Astrocyte (in vitro differentiated cells and primary cell): ENCODE measurements around the gene XYLT1. TPM values are rescaled to one million over a fixed set of nuclear protein-coding genes. Genes with fewer than 3 reads are reported as not detected.

Experiments used
- DNase-seq: peaks from one replicate; pipeline ENCODE4 v3.0.0-alpha.2; 2010; ENCODE audit warnings: low read depth
- FAIRE-seq: peaks from 2 replicates; lab custom pipeline; 2011; peaks lifted over from hg19 to GRCh38; lab: Jason Lieb, UNC
- H2AFZ ChIP-seq: 2 replicates; pipeline ENCODE4 v1.6.0; 2012; ENCODE audit warnings: low read depth, low read length, inconsistent platforms
- H3K27ac ChIP-seq: 2 replicates; pipeline ENCODE4 v1.5.1; 2011; ENCODE audit warnings: low read depth, low read length, inconsistent platforms
- H3K27me3 ChIP-seq: 2 replicates; pipeline ENCODE4 v1.6.0; 2011; ENCODE audit warnings: low read length, inconsistent platforms; ENCODE audit not compliant: insufficient read depth
- H3K36me3 ChIP-seq: 2 replicates; pipeline ENCODE4 v1.5.1; 2011; ENCODE audit warnings: low read length, inconsistent platforms; ENCODE audit not compliant: insufficient read depth
- H3K4me1 ChIP-seq: 2 replicates; pipeline ENCODE4 v1.5.1; 2011; ENCODE audit warnings: low read length, inconsistent platforms; ENCODE audit not compliant: insufficient read depth
- H3K4me2 ChIP-seq: 2 replicates; pipeline ENCODE4 v1.6.0; 2012; ENCODE audit warnings: low read length, inconsistent platforms
- H3K4me3 ChIP-seq: 2 replicates; pipeline ENCODE4 v1.5.1; 2011; ENCODE audit warnings: low read depth, mild to moderate bottlenecking, low read length, inconsistent platforms; ENCODE audit not compliant: insufficient read depth
- H3K79me2 ChIP-seq: 2 replicates; pipeline ENCODE4 v1.6.0; 2012; ENCODE audit warnings: mild to moderate bottlenecking, low read length, inconsistent platforms; ENCODE audit not compliant: insufficient read depth
- H3K9ac ChIP-seq: 2 replicates; pipeline ENCODE4 v1.6.0; 2012; ENCODE audit warnings: mild to moderate bottlenecking, low read length, inconsistent platforms
- H3K9me3 ChIP-seq: 2 replicates; pipeline ENCODE4 v1.5.1; 2012; ENCODE audit warnings: low read depth, mild to moderate bottlenecking, low read length, inconsistent platforms; ENCODE audit not compliant: insufficient read depth
- H4K20me1 ChIP-seq: 2 replicates; pipeline ENCODE4 v1.6.0; 2012; ENCODE audit warnings: low read length, inconsistent platforms; ENCODE audit not compliant: insufficient read depth
- H3K27ac Mint-ChIP-seq: one replicate; pipeline ENCODE4 v1.8.0; 2021; ENCODE audit warnings: mild to moderate bottlenecking, mixed read lengths; ENCODE audit not compliant: unreplicated experiment
- H3K27me3 Mint-ChIP-seq: one replicate; pipeline ENCODE4 v1.8.0; 2021; ENCODE audit warnings: low read depth, mixed read lengths; ENCODE audit not compliant: unreplicated experiment
- H3K36me3 Mint-ChIP-seq: one replicate; pipeline ENCODE4 v1.8.0; 2021; ENCODE audit warnings: low read depth, mixed read lengths; ENCODE audit not compliant: unreplicated experiment
- H3K4me1 Mint-ChIP-seq: one replicate; pipeline ENCODE4 v1.8.0; 2021; ENCODE audit warnings: low read depth, mixed read lengths; ENCODE audit not compliant: unreplicated experiment
- H3K4me3 Mint-ChIP-seq: one replicate; pipeline ENCODE4 v1.8.0; 2021; ENCODE audit warnings: mild to moderate bottlenecking, moderate library complexity, mixed read lengths; ENCODE audit not compliant: unreplicated experiment
- H3K9me3 Mint-ChIP-seq: one replicate; pipeline ENCODE4 v1.8.0; 2021; ENCODE audit warnings: mild to moderate bottlenecking, mixed read lengths; ENCODE audit not compliant: unreplicated experiment
- CTCF ChIP-seq: IDR thresholded peaks from 2 replicates; pipeline ENCODE4 v1.5.1; 2011; ENCODE audit warnings: low read depth, mild to moderate bottlenecking, inconsistent platforms, low read length, moderate library complexity; ENCODE audit not compliant: insufficient read depth
- EZH2 ChIP-seq: IDR thresholded peaks from 2 replicates; pipeline ENCODE4 v1.6.1; 2012; ENCODE audit warnings: mild to moderate bottlenecking, low read length, inconsistent platforms; ENCODE audit not compliant: insufficient read depth
- total RNA-seq: library from RNA; stranded (reverse); gene quantifications from 2 replicates; pipeline ENCODE4 v1.2.1, GENCODE V29; 2021

XYLT1 gene
- total RNA-seq, 1 donor from 2014 or later: 22.9 TPM

DNA sequence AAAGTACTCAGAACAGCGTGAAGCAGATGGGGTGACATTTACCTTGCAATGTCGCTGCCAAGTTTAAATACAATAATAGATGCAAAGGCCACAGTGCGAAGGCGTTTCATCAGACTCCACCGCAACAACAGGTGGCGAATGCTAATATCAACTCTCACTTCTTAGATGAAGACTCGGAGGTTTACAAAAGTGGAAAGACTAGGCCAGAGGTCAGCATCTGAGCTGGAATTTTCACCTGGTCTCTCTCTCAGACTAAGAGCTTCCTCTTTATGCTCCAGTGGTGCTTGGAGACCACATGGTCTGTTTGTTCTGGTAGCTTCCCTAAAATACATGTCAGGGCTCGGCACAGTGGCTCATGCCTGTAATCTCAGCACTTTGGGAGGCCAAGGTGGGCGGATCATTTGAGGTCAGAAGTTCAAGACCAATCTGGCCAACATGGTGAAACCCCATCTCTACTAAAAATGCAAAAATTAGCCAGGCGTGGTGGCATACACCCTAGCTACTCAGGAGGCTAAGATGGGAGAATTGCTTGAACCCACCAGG lies 169.1 kb downstream of the XYLT1 start:
- H3K4me1 ChIP-seq: peaks cover 8% of the 10 kb centered on the region
- FAIRE-seq (no peak), DNase-seq (no peak)
- peaks cover 30% of the 10 kb centered on the region for H3K79me2 ChIP-seq
- H3K9me3 ChIP-seq: no peaks in the 10 kb centered on the region
- no peak overlapping the region for H3K9ac ChIP-seq
- H4K20me1 ChIP-seq: peaks cover 89% of the 10 kb centered on the region
- Mint-ChIP-seq H3K27me3 (no peaks in the 10 kb centered on the region), H3K36me3 (no peaks in the 10 kb centered on the region), H3K4me1 (peaks cover 28% of the 10 kb centered on the region), H3K9me3 (no peaks in the 10 kb centered on the region), H3K4me3 (no peak overlapping the region), H3K27ac (no peak overlapping the region)
- H3K27me3 ChIP-seq: no peaks in the 10 kb centered on the region
- H3K36me3 ChIP-seq: no peaks in the 10 kb centered on the region
- no peak for TF ChIP-seq CTCF
- no peak for TF ChIP-seq EZH2
- no peak overlapping the region for H3K27ac ChIP-seq
- H3K4me3 ChIP-seq: no peak overlapping the region
- no peak overlapping the region for H3K4me2 ChIP-seq
- no peak overlapping the region for H2AFZ ChIP-seq

DNA sequence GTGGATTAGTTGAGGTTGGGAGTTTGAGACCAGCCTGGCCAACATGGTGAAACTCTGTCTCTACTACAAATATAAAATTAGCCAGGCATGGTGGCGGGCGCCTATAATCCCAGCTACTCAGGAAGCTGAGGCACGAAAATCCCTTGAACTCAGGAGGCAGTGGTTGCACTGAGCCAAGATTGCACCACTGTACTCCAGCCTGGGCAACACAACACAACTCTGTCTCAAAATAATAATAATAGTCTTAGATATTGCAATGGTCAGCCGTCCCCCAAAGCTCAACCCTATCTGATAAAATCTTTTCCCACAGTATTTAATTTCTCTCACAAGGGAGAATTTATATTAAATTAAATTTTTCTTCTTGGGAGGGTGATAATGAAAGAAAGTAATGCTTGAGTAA lies 169.6 kb downstream of the XYLT1 start:
- H3K36me3 Mint-ChIP-seq: no peaks in the 10 kb centered on the region
- no peak overlapping the region for H3K4me3 ChIP-seq
- H4K20me1 ChIP-seq: peaks cover 91% of the 10 kb centered on the region
- no peak overlapping the region for H3K4me2 ChIP-seq
- no peaks in the 10 kb centered on the region for H3K27me3 Mint-ChIP-seq
- no peak overlapping the region for H3K27ac ChIP-seq
- peaks cover 28% of the 10 kb centered on the region for H3K4me1 Mint-ChIP-seq
- no peak overlapping the region for H3K27ac Mint-ChIP-seq
- peaks cover 33% of the 10 kb centered on the region for H3K79me2 ChIP-seq
- no peaks in the 10 kb centered on the region for H3K27me3 ChIP-seq
- no peak for DNase-seq
- no peaks in the 10 kb centered on the region for H3K9me3 ChIP-seq
- no peak overlapping the region for H3K9ac ChIP-seq
- no peaks in the 10 kb centered on the region for H3K36me3 ChIP-seq
- no peak for FAIRE-seq
- TF ChIP-seq CTCF (no peak), EZH2 (no peak)
- H3K4me1 ChIP-seq: peaks cover 8% of the 10 kb centered on the region
- H2AFZ ChIP-seq: no peak overlapping the region
- H3K4me3 Mint-ChIP-seq: no peak overlapping the region
- H3K9me3 Mint-ChIP-seq: no peaks in the 10 kb centered on the region

DNA sequence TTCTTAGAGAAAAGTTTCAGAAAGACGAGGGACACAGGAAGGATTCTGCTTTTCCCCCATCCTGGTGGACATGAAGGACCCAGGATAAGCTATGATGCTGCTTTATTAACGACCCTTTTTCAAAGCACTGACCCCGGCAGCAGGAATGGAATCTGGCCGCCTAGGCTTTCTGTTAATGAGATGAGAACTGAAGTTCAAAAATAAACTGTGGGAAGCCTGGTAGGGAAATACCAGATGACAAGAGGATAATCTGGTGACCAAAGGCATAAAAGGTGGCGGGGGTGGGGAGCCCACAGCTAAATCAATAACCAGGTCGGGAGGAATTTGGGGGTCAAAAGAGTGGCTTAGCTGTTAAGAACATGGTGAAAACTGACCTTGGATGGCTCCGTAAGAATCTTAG lies 171.0 kb downstream of the XYLT1 start:
- Histone ChIP-seq H3K4me2 (no peak overlapping the region), H3K9ac (no peak overlapping the region), H3K9me3 (no peaks in the 10 kb centered on the region), H4K20me1 (peaks cover 93% of the 10 kb centered on the region), H3K79me2 (peaks cover 39% of the 10 kb centered on the region), H3K36me3 (no peaks in the 10 kb centered on the region), H2AFZ (no peak overlapping the region), H3K27ac (no peak overlapping the region), H3K4me3 (no peak overlapping the region), H3K4me1 (peaks cover 8% of the 10 kb centered on the region), H3K27me3 (no peaks in the 10 kb centered on the region)
- Mint-ChIP-seq H3K27me3 (no peaks in the 10 kb centered on the region), H3K4me3 (no peak overlapping the region), H3K36me3 (no peaks in the 10 kb centered on the region), H3K9me3 (no peaks in the 10 kb centered on the region), H3K27ac (no peak overlapping the region), H3K4me1 (peaks cover 21% of the 10 kb centered on the region)
- FAIRE-seq (no peak), DNase-seq (no peak)
- TF ChIP-seq EZH2 (no peak), CTCF (no peak)
